IMR-90 (cell line): ENCODE measurements around the gene HOXD13. TPM values are rescaled to one million over a fixed set of nuclear protein-coding genes. Genes with fewer than 3 reads are reported as not detected.

Experiments used
- ATAC-seq: fragments of 200-7000 bp; cut with Tn5 transposase; 2 replicates; pipeline ENCODE4 v1.9.1; 2020; ENCODE audit warnings: low read depth, mild to moderate bottlenecking, moderate library complexity
- BruUV-seq: library from RNA; stranded (reverse); fragments of 400-500 nt; replicated peaks from 2 replicates; lab custom pipeline; 2021; lab: Mats Ljungman, UMichigan
- CTCF ChIA-PET: fragments of 300-600 bp; formaldehyde crosslinking; extraction: SDS; loops from one replicate; lab custom pipeline; 2021; ENCODE audit warnings: antibody characterized with exemption; lab: Yijun Ruan, JAX
- POLR2A ChIA-PET: fragments of 300-600 bp; sonication (Branson Sonifier 250); formaldehyde crosslinking; loops from one replicate; lab custom pipeline; 2022; ENCODE audit warnings: antibody characterized with exemption; ENCODE audit not compliant: unreplicated experiment; lab: Charles Lee
- DNase-seq: peaks from one replicate; pipeline ENCODE4 v3.0.0; 2013
- H2AFZ ChIP-seq: replicated peaks from 2 replicates; pipeline ENCODE3; 2013; ENCODE audit warnings: low read length, mild to moderate bottlenecking; ENCODE audit not compliant: poor library complexity
- H2AK5ac ChIP-seq: 2 replicates; pipeline ENCODE4 v1.6.1; 2013; ENCODE audit warnings: low read depth, low read length, inconsistent platforms
- H2AK9ac ChIP-seq: replicated peaks from 2 replicates; pipeline ENCODE3; 2013; ENCODE audit warnings: mild to moderate bottlenecking, low read depth, low read length, moderate library complexity; ENCODE audit not compliant: poor library complexity
- H2BK120ac ChIP-seq: 2 replicates; pipeline ENCODE4 v1.6.1; 2013; ENCODE audit warnings: low read depth, low read length, inconsistent platforms
- H2BK15ac ChIP-seq: 3 replicates; pipeline ENCODE4 v1.6.1; 2013; ENCODE audit warnings: low read depth, low read length, inconsistent platforms
- H2BK20ac ChIP-seq: 2 replicates; pipeline ENCODE4 v1.6.1; 2013; ENCODE audit warnings: low read depth, mild to moderate bottlenecking, inconsistent platforms, low read length, moderate library complexity
- H2BK5ac ChIP-seq: 2 replicates; pipeline ENCODE4 v1.6.1; 2013; ENCODE audit warnings: mild to moderate bottlenecking, low read depth, low read length, inconsistent platforms; ENCODE audit not compliant: poor library complexity, severe bottlenecking
- H3K14ac ChIP-seq: replicated peaks from 2 replicates; pipeline ENCODE4 v1.6.1; 2013; ENCODE audit warnings: low read depth, low read length, inconsistent platforms
- H3K18ac ChIP-seq: 2 replicates; pipeline ENCODE4 v1.6.1; 2013; ENCODE audit warnings: low read depth, low read length, control low read depth
- H3K23ac ChIP-seq: 2 replicates; pipeline ENCODE4 v1.6.1; 2013; ENCODE audit warnings: low read depth, low read length, inconsistent platforms
- H3K27ac ChIP-seq: 2 replicates; pipeline ENCODE4 v1.5.1; 2013; ENCODE audit warnings: mild to moderate bottlenecking, control low read depth, low read length; ENCODE audit not compliant: insufficient read depth
- H3K27me3 ChIP-seq: 2 replicates; pipeline ENCODE4 v1.6.1; 2013; ENCODE audit warnings: low read length; ENCODE audit not compliant: control insufficient read depth, insufficient read depth
- H3K36me3 ChIP-seq: 2 replicates; pipeline ENCODE4 v1.6.1; 2013; ENCODE audit warnings: low read length, mixed read lengths; ENCODE audit not compliant: control insufficient read depth, insufficient read depth
- H3K4ac ChIP-seq: 2 replicates; pipeline ENCODE4 v1.6.1; 2013; ENCODE audit warnings: low read depth, low read length, inconsistent platforms
- H3K4me1 ChIP-seq: 2 replicates; pipeline ENCODE4 v1.6.1; 2013; ENCODE audit warnings: low read length, mixed read lengths; ENCODE audit not compliant: control insufficient read depth, insufficient read depth
- H3K4me2 ChIP-seq: 2 replicates; pipeline ENCODE4 v1.6.1; 2013; ENCODE audit warnings: low read depth, mild to moderate bottlenecking, control low read depth, low read length, moderate library complexity
- H3K4me3 ChIP-seq: 2 replicates; pipeline ENCODE4 v1.5.1; 2013; ENCODE audit warnings: low read depth, mild to moderate bottlenecking, control low read depth, low read length, moderate library complexity; ENCODE audit not compliant: insufficient read depth
- H3K56ac ChIP-seq: 2 replicates; pipeline ENCODE4 v1.6.1; 2013; ENCODE audit warnings: low read length, inconsistent platforms; ENCODE audit not compliant: insufficient read depth; ENCODE audit errors: extremely low read depth
- H3K79me1 ChIP-seq, 2 experiments: 2 replicates each; pipeline ENCODE4 v1.6.1; 2013; ENCODE audit warnings: low read length in 2 of 2, inconsistent platforms in 1 of 2, low read depth in 1 of 2
- H3K9ac ChIP-seq: 2 replicates; pipeline ENCODE4 v1.6.1; 2013; ENCODE audit warnings: low read depth, low read length, control low read depth
- H3K9me1 ChIP-seq: 2 replicates; pipeline ENCODE4 v1.6.1; 2013; ENCODE audit warnings: low read length, inconsistent platforms; ENCODE audit not compliant: insufficient read depth
- H3K9me3 ChIP-seq: 2 replicates; pipeline ENCODE4 v1.6.1; 2013; ENCODE audit warnings: low read length; ENCODE audit not compliant: control insufficient read depth, insufficient read depth
- H4K20me1 ChIP-seq: 2 replicates; pipeline ENCODE4 v1.6.1; 2013; ENCODE audit warnings: low read length, inconsistent platforms; ENCODE audit not compliant: insufficient read depth
- H4K5ac ChIP-seq: 2 replicates; pipeline ENCODE4 v1.6.1; 2013; ENCODE audit warnings: mild to moderate bottlenecking, low read depth, low read length, control low read depth
- H4K8ac ChIP-seq, 2 experiments: 2 replicates each; pipeline ENCODE4 v1.6.1; 2013; ENCODE audit warnings: low read depth in 2 of 2, low read length in 2 of 2, control low read depth in 1 of 2, inconsistent platforms in 1 of 2
- H4K91ac ChIP-seq: 2 replicates; pipeline ENCODE4 v1.6.1; 2013; ENCODE audit warnings: low read depth, low read length, inconsistent platforms; ENCODE audit not compliant: insufficient read depth
- BHLHE40 ChIP-seq: fragments of 150-350 bp; IDR thresholded peaks from 2 replicates; pipeline ENCODE4 v1.6.1; 2016; ENCODE audit warnings: mild to moderate bottlenecking, low read depth, low read length
- CEBPB ChIP-seq: IDR thresholded peaks from 2 replicates; pipeline ENCODE4 v1.6.1; 2012; ENCODE audit warnings: low read depth, low read length, improper control_type of control experiment
- CHD1 ChIP-seq: IDR thresholded peaks from 2 replicates; pipeline ENCODE4 v1.6.1; 2012; ENCODE audit warnings: low read depth, low read length, improper control_type of control experiment
- ELK1 ChIP-seq: fragments of 150-350 bp; IDR thresholded peaks from 2 replicates; pipeline ENCODE4 v1.6.1; 2016; ENCODE audit warnings: low read depth, mild to moderate bottlenecking, low read length, moderate library complexity, borderline replicate concordance
- FOS ChIP-seq: fragments of 150-350 bp; IDR thresholded peaks from 2 replicates; pipeline ENCODE4 v1.6.1; 2016; ENCODE audit warnings: low read depth, low read length
- MAFK ChIP-seq: IDR thresholded peaks from 2 replicates; pipeline ENCODE4 v1.6.1; 2012; ENCODE audit warnings: low read depth, low read length, improper control_type of control experiment
- MAZ ChIP-seq: IDR thresholded peaks from 2 replicates; pipeline ENCODE4 v1.6.1; 2012; ENCODE audit warnings: low read depth, mild to moderate bottlenecking, low read length, improper control_type of control experiment, moderate library complexity, borderline replicate concordance
- NFE2L2 ChIP-seq: fragments of 150-350 bp; IDR thresholded peaks from 2 replicates; pipeline ENCODE4 v1.6.1; 2016; ENCODE audit warnings: low read depth, mild to moderate bottlenecking, low read length
- POLR2A ChIP-seq: IDR thresholded peaks from 2 replicates; pipeline ENCODE4 v1.6.1; 2012; ENCODE audit warnings: mild to moderate bottlenecking, low read depth, low read length
- RAD21 ChIP-seq: IDR thresholded peaks from 2 replicates; pipeline ENCODE4 v1.6.1; 2012; ENCODE audit warnings: low read length, improper control_type of control experiment
- RCOR1 ChIP-seq: IDR thresholded peaks from 2 replicates; pipeline ENCODE4 v1.6.1; 2012; ENCODE audit warnings: mild to moderate bottlenecking, low read length, improper control_type of control experiment; ENCODE audit not compliant: insufficient replicate concordance
- RFX5 ChIP-seq: IDR thresholded peaks from 2 replicates; pipeline ENCODE4 v1.8.0; 2012; ENCODE audit warnings: low read depth, mild to moderate bottlenecking, low read length, moderate library complexity
- SMC3 ChIP-seq: fragments of 150-350 bp; IDR thresholded peaks from 2 replicates; pipeline ENCODE4 v1.6.1; 2016; ENCODE audit warnings: low read depth, mild to moderate bottlenecking, antibody characterized with exemption, low read length, moderate library complexity
- WGBS, 2 experiments: methylation state at CpG; one replicate each; pipeline versions ENCODE4 v1.1.5 to v1.1.7; 2013; ENCODE audit warnings: missing lambda C conversion rate in 2 of 2; ENCODE audit not compliant: insufficient read length in 1 of 2; ENCODE audit errors: extremely low coverage in 2 of 2; 5-methylcytosine and 5-hydroxymethylcytosine counted together
- dilution Hi-C: fragments of 300-500 bp; cut with HindIII; formaldehyde crosslinking; loops from one replicate; pipeline ENCODE4 v1.14.3; 2018; ENCODE audit warnings: low sequenced_read_pairs; ENCODE audit not compliant: unreplicated experiment
- in situ Hi-C: fragments of 300-500 bp; cut with MboI; formaldehyde crosslinking; loops from 3 replicates; pipeline ENCODE4 v1.14.3; 2019; ENCODE audit warnings: low sequenced_read_pairs, inconsistent platforms, mixed read lengths
- intact Hi-C: fragments of 100-400 bp; cut with micrococcal nuclease; formaldehyde crosslinking; loops from 2 replicates; pipeline ENCODE4 v1.10.0; 2022
- polyA plus RNA-seq, 3 experiments: library from polyadenylated mRNA; depleted of rRNA; stranded (reverse); fragments of >200 nt; gene quantifications; 2 replicates each; pipeline ENCODE4 v1.2.3, GENCODE V29; 2012; ENCODE audit warnings: low replicate concordance in 1 of 3
- total RNA-seq: library from RNA; depleted of rRNA; stranded (reverse); fragments of >200 nt; gene quantifications from 2 replicates; pipeline ENCODE4 v1.2.3, GENCODE V29; 2012
- TF ChIP-seq, protein P1 (sequence below): conservative IDR thresholded peaks from 2 replicates; pipeline ENCODE4 v1.5.1; 2012; ENCODE audit warnings: mild to moderate bottlenecking, low read depth, low read length, improper control_type of control experiment
- TF ChIP-seq, protein P2 (sequence below): fragments of 150-350 bp; IDR thresholded peaks from 2 replicates; pipeline ENCODE4 v1.6.1; 2017; ENCODE audit warnings: mild to moderate bottlenecking, antibody characterized with exemption, low read length, low read depth

Gene HOXD13
- total and polyA plus RNA-seq, 2 of the 4 experiments (the other 2 are of a cell fraction): not detected

DNA sequence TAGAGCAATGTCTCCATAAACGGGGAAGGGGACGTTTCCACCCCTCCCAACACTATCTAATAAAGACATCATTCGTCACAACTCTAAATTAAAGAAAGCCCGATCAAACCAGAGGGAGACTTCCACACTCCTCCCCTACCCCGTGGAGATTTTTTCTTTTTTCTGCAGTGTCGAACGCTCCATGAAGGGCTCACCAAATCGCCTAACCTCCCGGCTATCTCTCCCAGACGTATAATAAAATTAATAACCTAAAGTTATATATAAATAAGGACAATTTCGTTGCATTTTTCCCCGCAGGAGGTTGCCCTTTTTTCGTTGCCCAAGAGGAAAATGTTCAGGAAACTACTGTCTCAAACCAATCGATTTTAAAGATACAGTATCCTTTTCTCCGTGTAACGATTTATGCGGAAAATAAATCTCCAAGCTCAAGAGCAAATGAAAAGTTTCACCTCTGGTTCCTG, 11.1 kb upstream of the HOXD13 start:
- H3K36me3 ChIP-seq: no peaks in the 10 kb centered on the region
- TF ChIP-seq RAD21 (no peak), BHLHE40 (no peak), RCOR1 (no peak), CEBPB (no peak), MAZ (no peak), ELK1 (no peak), POLR2A (no peak), RFX5 (no peak), CHD1 (no peak), MAFK (no peak), NFE2L2 (no peak), SMC3 (no peak), FOS (no peak)
- TF ChIP-seq, protein P1, sequence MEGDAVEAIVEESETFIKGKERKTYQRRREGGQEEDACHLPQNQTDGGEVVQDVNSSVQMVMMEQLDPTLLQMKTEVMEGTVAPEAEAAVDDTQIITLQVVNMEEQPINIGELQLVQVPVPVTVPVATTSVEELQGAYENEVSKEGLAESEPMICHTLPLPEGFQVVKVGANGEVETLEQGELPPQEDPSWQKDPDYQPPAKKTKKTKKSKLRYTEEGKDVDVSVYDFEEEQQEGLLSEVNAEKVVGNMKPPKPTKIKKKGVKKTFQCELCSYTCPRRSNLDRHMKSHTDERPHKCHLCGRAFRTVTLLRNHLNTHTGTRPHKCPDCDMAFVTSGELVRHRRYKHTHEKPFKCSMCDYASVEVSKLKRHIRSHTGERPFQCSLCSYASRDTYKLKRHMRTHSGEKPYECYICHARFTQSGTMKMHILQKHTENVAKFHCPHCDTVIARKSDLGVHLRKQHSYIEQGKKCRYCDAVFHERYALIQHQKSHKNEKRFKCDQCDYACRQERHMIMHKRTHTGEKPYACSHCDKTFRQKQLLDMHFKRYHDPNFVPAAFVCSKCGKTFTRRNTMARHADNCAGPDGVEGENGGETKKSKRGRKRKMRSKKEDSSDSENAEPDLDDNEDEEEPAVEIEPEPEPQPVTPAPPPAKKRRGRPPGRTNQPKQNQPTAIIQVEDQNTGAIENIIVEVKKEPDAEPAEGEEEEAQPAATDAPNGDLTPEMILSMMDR: no peak
- TF ChIP-seq, protein P2, sequence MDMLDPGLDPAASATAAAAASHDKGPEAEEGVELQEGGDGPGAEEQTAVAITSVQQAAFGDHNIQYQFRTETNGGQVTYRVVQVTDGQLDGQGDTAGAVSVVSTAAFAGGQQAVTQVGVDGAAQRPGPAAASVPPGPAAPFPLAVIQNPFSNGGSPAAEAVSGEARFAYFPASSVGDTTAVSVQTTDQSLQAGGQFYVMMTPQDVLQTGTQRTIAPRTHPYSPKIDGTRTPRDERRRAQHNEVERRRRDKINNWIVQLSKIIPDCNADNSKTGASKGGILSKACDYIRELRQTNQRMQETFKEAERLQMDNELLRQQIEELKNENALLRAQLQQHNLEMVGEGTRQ: no peak
- H3K9me3 ChIP-seq: peaks cover 28% of the 10 kb centered on the region
- H3K27ac ChIP-seq: no peak overlapping the region
- H3K4me1 ChIP-seq: peaks cover 1% of the 10 kb centered on the region
- no peak overlapping the region for H3K56ac ChIP-seq
- no peak overlapping the region for H3K14ac ChIP-seq
- ChIA-PET POLR2A (no interaction called here), CTCF (no interaction called here)
- no TSS peak for BruUV-seq
- H3K4me3 ChIP-seq: no peak overlapping the region
- no peak overlapping the region for H2BK15ac ChIP-seq
- H3K79me1 ChIP-seq: no peaks in the 10 kb centered on the region
- dilution Hi-C loops (no loop called here), in situ Hi-C loops (loop anchor here (25.0 kb wide), 2 partner anchors 1044 to 1344 kb away; no protein-coding TSS in a partner anchor), intact Hi-C loops (no loop called here)
- no peak overlapping the region for H2AK5ac ChIP-seq
- no peak for DNase-seq
- no peak overlapping the region for H4K5ac ChIP-seq
- no peak overlapping the region for H2AK9ac ChIP-seq
- H2BK5ac ChIP-seq: no peak overlapping the region
- H3K4ac ChIP-seq: no peak overlapping the region
- H3K18ac ChIP-seq: no peak overlapping the region
- no CpG with 5 or more reads among the region's 17 CpGs for WGBS, 2 experiments
- H3K4me2 ChIP-seq: no peak overlapping the region
- H3K9me1 ChIP-seq: no peaks in the 10 kb centered on the region
- no peak overlapping the region for H3K23ac ChIP-seq
- no peak overlapping the region for H2BK120ac ChIP-seq
- no peak overlapping the region for H3K9ac ChIP-seq
- peaks cover 86% of the 10 kb centered on the region for H3K27me3 ChIP-seq
- H2BK20ac ChIP-seq: no peak overlapping the region
- H4K91ac ChIP-seq: no peak overlapping the region
- H4K20me1 ChIP-seq: peaks cover 3% of the 10 kb centered on the region; the same call in 1 of the 2 replicates
- no peak overlapping the region for H2AFZ ChIP-seq
- H4K8ac ChIP-seq: no peak overlapping the region
- ATAC-seq: no peak
